T1000 (cell line): ENCODE data around the gene TENM4.
A peak's percentile ranks its signal among the peaks of the same experiment; 100 is the strongest.
"Not testable (repeated sequence)": the region's sequence is repeated elsewhere in the genome, so short reads cannot be mapped to it uniquely, and the experiment has no call there.

Source experiments
- DNase-seq: peaks from one replicate; lab custom pipeline; 2025; ENCODE audit warnings: mixed read lengths; lab: John Stamatoyannopoulos, UW

The TENM4 gene

DNA sequence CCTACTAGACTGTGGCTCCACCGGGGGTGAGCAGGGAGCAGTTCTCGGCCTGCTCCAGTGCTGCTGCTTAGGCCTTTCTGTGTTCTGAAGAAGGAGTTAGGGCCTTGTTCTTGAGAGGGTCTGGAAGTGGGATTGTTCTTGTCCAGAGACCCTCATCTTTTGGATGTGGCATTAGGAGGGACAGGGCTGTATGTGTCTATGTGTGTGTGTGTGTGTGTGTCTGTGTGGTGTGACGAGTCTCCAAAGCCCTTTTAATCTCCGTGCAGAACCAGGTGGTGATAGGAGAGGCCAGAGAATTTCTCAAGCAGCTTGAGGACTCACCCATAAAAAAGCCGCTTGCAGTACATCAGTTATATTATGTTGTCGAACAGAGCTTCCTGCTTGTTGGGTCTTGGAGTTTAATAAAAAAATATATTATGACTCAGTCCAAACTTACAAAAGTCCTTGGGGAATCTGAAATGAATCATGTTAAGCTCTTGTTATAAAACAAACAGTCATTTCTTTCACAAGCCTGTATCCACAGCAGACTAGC is 196.5 kb downstream of the TENM4 start:
- peak; percentile 41 for DNase-seq

DNA sequence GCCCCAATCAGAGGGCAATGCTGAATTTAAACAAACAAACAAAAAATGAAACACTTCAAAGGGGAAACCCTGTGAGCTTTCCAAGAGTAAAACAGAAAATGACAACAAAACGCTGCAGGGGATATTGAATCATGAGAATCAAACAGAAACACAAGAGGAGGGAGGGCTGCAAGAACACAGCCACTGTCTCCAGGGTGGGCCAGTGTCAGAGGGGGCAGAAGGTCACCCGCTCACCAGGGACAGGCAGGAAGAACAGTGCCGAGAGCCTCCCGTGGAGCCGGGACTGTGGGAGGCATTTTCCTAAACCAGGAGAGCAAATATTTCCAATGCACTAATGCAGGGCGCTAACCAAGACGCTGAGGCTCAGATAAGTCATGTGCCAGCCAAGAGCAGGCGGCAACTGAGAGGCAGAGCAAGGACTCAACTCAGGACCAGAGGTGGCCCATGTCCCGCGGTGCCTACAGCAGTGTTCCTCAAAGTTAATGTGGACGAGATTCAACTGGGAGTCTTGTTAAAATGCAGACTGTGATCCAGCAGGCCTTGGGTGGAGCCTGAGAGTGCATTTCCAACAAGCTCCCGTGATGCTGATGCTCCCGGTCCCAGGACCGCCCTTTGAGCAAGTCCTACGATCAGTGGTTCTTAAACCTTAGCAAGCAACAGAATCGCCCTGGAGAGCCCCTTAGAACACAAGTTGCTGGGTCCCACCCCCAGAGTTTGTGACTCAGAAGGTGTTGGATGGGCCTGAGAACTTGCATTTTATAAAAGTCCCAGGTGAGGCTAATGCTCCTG is 197.2 kb downstream of the TENM4 start:
- peak; percentile 31 for DNase-seq

DNA sequence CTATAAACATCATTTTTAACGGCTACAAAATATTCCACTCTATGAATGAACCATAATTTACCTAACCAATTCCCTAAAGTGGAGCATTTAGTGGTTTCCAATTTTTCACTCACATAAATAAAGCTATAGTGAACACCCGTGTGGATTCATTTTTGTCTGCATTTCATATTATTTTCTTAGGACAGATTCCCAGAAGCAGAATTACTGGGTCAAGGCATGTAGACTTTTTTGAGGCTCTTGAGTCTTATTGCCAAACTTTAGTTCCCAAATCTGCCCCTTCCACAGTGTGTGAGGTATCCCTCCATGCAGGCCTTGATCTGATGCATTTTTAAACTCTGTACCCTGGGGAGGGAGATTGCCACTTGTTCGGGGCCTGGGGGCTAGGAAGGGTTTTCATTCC is 198.2 kb downstream of the TENM4 start:
- no peak for DNase-seq

DNA sequence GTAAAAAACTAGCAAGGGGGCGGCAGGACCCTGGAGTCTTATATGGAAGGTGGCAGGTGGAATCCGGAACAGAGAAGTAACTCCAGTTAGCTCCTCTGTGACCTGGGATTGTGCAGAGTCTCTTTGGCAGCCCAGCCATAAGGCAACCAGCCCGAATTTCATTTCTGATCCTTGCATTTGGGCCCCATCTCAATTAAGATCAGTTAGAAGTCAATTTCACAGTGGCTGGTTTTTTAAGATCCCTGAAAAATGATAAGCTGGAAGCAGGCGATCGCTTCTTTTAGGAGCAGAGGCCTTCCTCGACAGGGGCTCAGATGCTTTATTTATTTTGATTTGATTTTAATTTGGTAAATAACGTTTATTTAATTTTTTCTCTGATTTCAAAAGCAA is 199.0 kb downstream of the TENM4 start:
- no peak for DNase-seq

DNA sequence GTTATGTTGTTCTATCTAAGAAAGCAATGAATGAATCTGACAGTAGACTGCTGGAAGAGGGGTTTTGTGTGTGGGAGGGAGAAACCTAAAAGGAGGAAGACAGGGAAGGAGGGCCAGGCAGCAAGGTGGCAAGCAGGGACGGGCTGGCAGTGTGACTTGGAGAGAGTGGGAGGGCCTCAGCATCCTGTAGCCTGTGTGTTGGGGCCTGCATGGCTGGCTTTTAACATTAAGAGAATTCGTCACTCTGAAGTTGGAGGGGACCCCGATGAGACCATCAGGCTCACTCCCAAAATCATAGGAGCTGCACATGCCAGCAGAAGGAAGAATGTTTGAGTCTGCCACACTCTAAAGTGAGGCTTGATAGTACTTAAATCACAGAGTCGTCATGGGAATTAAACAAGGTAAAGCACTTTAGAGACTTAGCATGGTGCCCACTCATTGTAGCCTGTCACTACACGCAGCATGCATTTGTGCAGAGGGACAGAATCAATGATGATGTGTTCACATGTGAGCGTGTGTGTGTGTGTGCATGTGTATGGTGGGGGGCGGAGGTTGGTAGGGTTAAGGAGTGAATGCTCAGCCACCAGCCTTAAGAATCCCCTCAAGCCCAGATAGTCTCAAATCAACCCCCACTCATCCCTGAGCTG is 199.5 kb downstream of the TENM4 start:
- DNase-seq, result no peak

DNA sequence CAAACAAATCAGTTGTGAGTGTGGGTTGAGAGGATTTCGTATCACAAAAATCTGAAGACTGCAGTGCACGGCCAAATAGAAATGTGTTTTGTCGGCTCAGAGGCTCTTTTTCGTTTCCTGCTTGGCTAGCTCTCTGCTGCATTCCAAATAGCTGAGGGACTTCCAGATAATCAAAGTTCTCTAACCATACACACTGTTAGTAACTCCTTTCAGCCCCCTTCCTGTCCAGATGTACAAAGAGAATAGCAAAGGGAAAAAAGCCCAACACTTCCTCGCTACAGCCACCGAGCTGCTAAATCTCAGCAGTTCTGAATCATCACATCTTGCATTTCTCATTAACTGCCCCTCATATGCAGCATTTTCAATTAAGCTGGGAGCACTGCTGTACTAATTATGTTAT is 203.1 kb downstream of the TENM4 start:
- DNase-seq, result no peak

DNA sequence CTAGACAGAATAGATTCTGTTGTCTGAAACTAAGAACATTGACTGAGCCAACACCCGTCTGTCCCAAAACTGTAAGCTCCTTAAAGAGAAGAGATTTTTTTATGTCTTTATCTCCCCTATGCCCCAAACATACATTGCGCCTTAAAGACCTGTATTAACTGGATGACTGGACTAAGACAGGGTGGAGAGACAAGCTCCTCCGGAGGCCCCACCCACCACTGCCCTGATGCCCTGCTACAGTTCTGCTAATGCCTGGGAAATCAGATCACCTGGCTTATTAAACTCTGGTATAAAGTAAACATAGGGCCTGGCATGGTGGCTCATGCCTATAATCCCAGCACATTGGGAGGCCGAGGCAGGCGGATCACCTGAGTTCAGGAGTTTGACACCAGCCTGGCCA is 203.7 kb downstream of the TENM4 start:
- no peak for DNase-seq

DNA sequence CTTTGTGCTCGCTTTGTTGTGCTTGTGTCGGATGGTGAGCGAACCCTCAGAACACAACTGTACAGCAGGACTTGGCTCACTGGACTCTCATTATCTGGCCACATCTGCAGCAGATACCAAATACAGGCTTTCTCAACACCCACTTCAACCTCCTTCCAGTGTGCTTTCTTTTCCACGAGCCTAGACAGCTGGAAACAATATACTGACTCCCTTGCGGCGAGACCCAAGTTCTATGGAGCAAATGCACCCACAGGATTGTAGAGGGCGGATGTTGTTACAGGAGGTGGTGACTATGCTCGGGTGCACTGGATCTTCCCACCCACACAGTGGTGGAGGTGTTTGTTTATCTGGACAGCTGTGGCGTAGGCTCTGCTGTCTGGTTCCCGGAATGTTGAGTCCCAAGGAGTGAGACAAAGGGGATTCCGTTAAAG is 204.3 kb downstream of the TENM4 start:
- no peak for DNase-seq

DNA sequence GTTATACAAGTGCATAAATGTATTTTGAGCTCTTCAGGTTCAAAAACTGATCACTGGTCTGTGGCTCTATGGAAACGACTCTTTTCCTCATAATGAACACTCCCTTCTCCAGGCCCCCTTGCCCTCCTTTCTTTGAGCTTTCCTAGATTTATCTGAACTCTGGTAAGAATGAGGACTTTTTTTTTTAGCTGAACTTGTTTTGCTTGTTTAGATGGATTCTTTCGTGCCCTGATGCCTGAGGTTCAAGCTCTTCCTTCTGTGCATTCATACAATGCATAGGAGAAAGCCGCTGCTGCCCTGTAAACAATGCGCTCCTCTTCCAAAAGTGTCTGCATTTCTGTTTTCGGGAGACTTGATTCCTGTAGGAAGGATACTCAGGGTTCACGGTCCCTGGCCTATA is 205.1 kb downstream of the TENM4 start:
- no peak for DNase-seq

DNA sequence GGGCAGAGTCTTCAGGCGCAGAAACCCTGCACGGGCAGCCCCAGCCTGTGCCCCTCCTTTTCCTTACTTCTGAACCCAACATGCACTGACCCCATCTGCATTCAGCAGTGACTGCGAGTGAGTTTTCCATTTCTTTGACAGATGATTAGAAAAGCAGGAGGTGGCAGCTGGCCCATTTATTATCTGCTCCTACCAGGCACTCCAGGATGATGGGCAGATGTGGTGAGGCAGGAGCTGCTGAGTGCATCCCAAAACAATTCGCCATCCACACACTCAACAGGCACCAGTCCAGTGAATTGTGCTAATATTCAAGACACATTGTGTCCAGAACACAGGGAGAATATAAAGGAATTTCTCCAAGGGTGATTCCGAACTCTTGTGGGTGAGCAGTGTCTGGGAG is 208.5 kb downstream of the TENM4 start:
- no peak for DNase-seq

DNA sequence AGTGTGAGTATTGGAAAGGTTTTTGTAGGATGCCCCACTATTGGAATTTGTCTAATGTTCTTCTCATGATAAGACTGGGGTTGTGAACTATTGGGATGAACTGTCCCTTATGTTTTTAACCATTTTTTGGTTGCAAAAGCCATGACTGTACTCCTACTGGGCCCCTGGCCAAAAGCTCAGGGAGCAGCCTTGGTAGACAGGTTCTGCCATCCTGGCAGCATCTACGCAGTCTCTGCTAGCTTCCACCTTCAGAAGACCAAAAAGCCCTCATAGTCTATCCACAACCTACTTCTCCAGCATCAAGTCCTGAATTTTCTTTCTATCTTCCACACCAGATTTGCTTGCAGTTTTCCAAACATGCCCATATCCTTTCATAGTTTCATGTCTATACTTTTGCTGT is 211.8 kb downstream of the TENM4 start:
- no peak for DNase-seq

DNA sequence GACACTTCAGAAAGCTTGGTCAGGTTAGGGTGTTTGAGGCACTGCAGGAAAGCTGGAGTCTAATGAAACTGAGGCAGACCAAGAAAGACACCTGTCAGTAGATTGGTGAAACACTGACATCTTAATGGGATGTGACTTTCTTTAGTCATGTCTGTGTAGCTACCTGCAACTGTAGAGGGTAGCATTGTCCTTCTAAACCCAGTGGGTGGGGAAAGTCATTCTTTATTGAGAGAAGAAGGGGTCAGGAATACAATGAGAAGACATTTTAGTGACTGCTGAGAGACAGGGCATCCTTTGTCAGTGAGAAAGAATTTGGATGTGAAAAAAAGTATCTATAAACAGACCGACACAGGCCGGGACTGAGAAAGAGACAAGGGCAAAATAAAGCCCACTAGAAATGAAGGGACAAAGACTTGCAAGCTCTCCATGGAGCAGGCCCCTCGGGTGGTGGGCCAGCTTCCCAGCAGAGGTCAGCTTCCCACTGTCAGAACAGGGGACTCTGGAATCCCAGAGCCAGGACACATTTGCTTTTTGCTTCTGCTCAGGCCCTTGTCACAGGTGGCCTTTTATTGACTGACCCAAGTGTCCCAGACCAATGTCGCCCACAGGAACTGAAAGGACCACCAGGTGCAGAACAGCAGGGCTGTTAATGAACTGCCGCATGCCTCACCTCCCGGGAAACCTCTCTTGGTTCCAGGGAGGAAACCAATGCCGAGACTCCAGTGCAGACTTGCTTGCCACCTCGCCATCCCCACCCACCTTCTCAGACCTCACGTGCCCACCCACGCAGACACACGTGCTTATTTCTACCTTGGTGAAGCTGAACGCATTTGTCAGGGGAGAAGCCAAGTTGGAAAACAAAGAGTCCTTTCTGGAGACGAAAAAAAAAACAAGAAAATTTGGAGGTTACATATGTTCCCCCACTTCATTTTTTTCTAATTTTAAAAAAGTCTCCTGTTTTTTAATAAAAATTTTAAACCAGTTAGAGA is 212.8 kb downstream of the TENM4 start:
- no peak for DNase-seq

DNA sequence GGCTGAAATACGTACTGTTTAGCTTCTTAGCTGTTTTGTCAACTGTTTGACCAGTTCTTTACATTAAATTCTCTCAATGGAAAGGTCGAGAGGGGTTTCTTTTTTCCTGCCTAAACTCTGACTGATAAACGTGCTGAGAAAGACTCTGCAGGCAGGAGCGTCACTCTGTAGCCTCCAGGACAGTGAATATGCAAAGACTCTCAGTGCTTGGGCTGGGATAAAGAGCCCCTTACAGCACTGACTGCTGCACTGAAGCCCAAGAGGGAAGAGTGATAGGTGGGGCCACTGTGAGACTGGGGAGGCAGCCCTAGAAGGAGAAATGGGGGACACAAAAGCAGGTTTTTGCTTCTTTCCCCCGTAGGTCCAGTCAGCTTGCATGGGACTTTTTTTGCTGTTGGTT is 213.5 kb downstream of the TENM4 start:
- no peak for DNase-seq

DNA sequence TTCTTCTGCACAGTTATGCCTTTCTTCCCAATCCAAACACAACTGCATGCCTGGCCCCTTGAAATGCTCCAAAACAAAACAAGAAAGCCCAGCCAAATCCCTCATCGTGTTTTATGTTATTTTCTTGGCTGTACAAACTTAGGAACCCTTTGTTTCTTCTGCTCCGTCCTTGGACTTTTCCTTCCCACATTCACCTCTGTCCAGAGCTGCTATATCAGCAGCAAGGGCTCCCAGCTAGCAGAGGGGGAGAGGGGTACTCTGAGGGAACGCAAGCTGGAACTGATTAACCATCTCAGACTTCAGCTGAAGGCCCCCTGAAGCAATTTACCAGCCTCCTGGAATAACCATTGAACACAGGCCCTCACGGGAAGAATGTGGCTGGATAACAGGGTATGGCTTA is 214.7 kb downstream of the TENM4 start:
- DNase-seq, result no peak

DNA sequence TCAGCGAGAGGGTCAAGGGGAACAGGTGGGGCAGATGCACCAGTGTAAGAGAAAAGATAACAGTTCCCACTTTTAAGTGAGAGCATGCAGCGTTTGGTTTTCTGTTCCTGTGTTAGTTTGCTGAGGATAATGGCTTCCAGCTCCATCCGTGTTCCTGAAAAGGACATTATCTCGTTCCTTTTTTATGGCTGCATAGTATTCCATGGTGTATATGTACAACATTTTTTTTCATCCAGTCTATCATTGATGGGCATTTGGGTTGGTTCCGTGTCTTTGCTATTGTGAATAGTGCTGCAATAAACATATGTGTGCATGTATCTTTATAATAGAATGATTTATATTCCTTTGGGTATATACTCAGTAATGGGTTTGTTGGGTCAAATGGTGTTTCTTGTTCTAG is 218.7 kb downstream of the TENM4 start:
- not testable (repeated sequence) for DNase-seq

DNA sequence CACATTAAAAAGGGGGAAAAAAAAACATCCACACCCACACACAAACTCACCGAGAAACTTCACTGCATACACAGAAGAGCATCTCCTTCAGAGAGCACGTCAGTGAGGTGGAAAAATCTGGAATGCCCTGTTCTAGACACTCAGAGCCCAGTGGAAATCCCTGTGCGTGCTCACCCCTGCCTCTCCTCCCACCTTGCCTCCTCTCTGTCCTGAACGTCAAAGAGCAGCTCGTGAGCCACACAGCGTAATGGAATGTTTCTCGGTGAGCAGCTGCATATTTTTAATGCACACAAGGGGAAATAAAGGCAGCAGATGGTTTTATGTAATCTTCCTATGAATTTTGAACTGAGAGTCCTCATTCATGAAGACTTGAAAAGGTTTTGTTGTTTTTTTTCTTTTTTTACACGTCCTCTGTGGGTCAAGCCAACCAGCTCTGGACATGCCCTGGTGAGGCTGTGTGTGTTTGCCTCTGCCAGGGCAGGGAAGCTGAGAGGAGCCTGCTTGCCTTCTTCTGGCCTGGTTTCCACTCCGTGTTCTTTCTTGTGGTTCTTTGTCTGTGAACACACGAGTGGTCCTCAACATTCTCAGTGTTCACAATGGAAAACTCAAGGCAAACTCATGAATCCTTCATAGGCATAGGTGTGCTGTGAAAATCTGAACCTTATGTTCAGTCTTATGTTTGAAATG is 219.2 kb downstream of the TENM4 start:
- DNase-seq, result no peak

DNA sequence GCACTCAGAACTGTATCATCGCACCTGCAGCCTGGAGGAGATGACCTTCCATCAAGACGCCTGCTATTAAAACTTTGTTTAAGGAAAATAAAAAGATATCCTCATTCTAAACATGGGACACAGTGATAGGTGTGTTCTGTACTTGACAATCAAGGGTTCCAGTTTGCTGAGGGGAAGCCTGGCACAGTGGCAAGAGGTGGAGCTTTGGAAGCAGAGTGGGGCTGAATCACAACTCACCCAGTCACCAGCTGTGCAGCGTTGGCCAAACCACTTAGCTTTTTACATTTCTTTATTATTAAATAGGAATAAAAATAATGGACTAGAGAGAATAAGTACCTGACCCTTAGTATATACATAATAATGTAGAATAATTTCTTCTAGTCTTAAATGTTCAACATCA is 220.7 kb downstream of the TENM4 start:
- DNase-seq, result no peak

DNA sequence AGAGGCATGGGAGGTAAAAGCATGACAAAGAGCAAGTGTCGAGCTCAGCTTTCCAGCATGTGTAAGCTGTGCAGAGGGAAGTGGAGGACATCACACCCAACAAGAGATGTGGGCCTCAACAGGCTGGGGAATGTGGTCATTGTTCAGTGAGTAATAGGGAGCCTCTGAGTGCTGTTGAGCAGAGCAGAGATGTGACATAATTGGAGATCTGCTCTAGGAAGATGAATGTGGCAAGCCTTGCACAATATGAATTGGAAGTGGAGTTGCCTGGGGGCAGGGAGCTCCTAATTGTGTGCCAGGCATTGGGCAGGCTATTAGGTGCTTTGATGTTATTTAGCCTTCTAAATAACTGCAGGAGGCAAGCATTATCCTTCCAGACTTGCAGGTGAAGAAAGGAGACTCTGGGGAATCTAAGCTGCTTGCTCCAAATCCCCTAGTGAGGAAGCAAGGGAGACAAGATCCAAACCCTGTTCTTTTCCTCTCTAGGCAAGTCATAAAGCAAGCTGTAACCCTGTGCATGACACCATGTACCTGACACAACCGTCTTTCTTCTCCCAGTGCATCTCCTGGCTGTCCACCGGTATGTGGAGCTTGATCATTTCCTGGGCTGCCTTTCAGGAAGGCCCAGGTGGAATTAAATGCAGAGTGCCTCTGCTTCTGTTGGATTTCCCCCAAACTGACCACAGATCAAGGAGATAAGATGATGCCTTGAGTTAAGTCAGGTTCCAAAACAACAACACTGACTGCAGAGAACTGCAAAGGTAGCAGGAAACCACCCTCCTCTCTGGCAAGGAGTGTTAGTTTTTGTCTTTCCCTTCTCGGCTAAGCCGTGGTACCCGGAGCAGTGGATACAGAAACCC is 221.4 kb downstream of the TENM4 start:
- no peak for DNase-seq

DNA sequence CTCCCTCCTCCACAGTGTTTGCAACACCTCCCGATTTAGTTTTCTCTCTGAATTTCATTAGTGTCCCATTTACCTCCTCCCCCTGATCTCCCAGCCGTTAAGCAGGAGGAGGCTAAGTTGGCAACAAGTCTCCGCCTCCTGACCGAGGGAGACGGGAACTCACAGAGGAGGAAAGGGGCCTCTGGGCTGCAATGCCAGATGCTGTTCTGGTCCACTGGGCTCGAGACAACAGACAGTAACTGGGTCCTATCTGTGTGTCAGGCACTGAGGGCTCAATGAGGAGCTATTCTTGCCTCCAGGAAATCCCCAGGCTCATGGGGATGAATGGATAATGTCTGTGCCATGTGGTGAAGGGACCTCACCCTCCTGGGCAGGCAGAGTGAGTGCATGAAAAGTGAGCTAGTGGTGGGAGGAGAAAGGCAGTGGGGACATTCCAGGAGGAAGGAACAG is 228.1 kb downstream of the TENM4 start:
- DNase-seq, result no peak

DNA sequence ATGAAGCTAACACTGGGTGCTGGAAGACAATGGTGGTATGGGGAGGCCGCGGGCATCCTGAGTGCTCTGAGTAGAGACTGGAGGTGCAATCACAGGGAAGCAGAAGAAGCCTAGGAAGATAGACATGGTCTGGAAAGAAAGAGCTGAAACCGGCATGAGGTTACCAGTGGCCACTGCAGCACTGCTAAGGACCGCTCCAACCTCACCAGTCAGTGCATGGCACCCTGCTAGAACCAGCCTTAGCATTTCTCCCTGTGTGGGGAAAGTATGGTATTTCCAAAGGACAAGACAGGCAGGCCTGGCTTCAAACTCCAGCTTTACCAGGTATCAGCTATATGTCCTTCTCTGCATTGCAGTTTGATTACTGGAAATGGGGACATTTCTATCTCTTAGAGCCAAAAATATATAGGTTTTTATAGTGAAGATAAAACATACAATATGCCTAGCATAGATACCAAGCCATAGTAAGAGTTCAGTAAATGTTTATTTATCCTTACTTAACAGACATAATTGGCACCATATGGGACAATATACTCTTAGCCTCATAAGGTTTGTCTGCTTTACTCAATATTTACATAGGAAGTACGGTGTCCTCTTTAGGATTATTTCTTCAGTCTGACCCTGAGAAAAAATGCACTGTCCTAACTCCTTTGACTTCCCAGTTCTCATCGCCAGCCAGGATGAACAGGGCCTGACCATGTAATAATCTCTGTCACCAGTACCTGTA is 231.1 kb downstream of the TENM4 start:
- DNase-seq, result no peak
